ENCODE data around the gene MYORG. TPM values are rescaled to one million over a fixed set of nuclear protein-coding genes. Genes with fewer than 3 reads are reported as not detected.

The MYORG gene
- total and polyA plus RNA-seq, 2 experiments from 2014 or later = 23.4 to 32.2 TPM

DNA sequence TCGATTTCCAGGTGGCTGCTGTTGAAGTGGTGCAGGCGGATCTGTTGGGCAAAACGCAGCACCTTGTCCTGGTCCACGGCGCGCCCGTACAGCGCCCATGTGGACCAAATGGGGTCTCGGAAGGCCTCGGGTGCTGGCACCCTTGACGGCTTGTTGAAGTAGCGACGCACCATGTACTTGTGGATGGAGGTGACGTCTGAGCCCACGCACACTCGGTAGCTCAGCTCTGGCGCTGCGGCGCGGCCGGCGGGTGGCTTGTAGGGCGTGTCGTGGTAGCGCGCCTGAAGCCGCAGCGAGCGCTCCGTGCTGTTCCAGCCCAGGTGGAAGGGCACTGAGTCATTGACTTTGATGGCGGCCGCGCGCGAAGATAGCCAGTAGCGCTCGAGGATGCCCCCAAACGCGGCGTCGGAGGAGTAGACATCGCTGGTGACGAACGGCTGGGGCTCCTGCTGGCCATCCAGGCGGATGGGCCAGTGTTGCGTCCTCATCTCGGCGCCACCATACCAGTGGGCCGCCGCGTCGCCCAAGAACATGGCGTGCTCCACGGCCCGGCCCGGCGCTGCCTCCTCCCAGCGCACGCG lies 4.7 kb downstream of the MYORG start:
- WGBS (ENCODE audit: low lambda C conversion rate, missing lambda C conversion rate) = 98% methylated on average over 57 of the region's 60 CpGs
- TF ChIP-seq EZH2phosphoT487 (IDR thresholded peaks at IDR 0.05; ENCODE audit: low read depth, severe bottlenecking, unreplicated experiment) (no peak), EZH2 (IDR thresholded peaks at IDR 0.05; ENCODE audit: borderline replicate concordance) (no peak)
- TF ChIP-seq, protein P1, sequence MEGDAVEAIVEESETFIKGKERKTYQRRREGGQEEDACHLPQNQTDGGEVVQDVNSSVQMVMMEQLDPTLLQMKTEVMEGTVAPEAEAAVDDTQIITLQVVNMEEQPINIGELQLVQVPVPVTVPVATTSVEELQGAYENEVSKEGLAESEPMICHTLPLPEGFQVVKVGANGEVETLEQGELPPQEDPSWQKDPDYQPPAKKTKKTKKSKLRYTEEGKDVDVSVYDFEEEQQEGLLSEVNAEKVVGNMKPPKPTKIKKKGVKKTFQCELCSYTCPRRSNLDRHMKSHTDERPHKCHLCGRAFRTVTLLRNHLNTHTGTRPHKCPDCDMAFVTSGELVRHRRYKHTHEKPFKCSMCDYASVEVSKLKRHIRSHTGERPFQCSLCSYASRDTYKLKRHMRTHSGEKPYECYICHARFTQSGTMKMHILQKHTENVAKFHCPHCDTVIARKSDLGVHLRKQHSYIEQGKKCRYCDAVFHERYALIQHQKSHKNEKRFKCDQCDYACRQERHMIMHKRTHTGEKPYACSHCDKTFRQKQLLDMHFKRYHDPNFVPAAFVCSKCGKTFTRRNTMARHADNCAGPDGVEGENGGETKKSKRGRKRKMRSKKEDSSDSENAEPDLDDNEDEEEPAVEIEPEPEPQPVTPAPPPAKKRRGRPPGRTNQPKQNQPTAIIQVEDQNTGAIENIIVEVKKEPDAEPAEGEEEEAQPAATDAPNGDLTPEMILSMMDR (IDR thresholded peaks at IDR 0.05; ENCODE audit: poor library complexity) = no peak
- Histone ChIP-seq H3K36me3 (replicated peaks; ENCODE audit: insufficient read depth, low read depth) (no peaks in the 10 kb centered on the region), H3K4me1 (ENCODE audit: insufficient read depth) (peaks cover 4% of the 10 kb centered on the region), H3K4me3 (no peak overlapping the region), H4K20me1 (ENCODE audit: insufficient read depth, poor library complexity, severe bottlenecking) (no peaks in the 10 kb centered on the region), H3K4me2 (no peak overlapping the region), H3K9me2 (replicated peaks; ENCODE audit: insufficient read depth) (no peaks in the 10 kb centered on the region), H3K27me3 (no peaks in the 10 kb centered on the region), H3K9me3 (ENCODE audit: low read depth) (no peaks in the 10 kb centered on the region), H3K27ac (no peak overlapping the region), H2AFZ (no peak overlapping the region), H3K79me2 (peaks cover 9% of the 10 kb centered on the region)
- DNase-seq (ENCODE audit: low spot score) = no peak

DNA sequence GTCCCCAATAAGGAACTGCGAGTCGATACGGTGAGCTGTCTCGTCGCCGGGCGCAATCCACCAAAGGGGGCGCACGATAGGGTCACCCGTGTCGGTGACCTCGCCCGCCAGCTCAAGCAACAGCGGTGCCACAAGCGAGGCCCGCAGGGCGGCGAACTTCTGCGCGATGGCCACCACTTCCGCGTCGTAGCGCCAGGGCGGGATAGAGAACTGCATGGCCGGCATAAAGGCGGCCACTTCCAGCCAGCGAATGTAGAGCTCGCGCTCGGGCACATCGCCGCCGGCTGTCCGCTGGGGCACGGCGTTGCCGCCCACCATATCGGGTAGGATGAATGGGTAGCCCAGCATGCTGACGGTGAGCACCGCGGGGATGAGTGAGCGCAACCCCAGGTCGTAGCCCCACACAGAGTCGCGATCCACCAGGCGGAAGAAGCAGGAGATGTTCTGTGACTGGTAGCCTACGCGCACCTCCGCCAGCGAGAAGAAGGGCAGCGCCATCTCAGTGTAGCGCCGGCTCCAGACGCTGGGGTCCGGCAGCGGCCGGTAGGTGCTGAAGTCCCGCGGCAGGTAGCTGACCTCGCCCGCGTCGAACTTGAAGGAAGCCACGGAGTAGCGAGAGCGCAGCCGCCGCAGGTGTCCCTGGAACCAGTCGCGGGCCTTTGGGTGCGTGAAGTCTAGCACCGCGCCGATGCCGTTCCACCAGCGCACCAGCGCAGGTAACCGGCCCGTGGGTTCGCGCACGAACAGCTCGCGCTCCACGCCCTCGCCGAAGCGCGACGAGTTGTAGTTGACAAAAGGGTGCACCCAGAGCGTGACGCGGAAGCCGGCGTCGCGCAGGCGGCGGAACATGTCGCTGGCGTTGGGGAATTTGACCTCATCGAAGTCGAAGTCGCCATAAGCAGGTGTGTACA lies 5.5 kb downstream of the MYORG start:
- H3K79me2 ChIP-seq = peaks cover 10% of the 10 kb centered on the region
- no peaks in the 10 kb centered on the region for H3K9me3 ChIP-seq (ENCODE audit: low read depth)
- TF ChIP-seq, protein P1 (IDR thresholded peaks at IDR 0.05; ENCODE audit: poor library complexity) = no peak
- no peak for TF ChIP-seq EZH2phosphoT487 (IDR thresholded peaks at IDR 0.05; ENCODE audit: low read depth, severe bottlenecking, unreplicated experiment)
- no peak for TF ChIP-seq EZH2 (IDR thresholded peaks at IDR 0.05; ENCODE audit: borderline replicate concordance)
- H2AFZ ChIP-seq = no peak overlapping the region
- H3K4me2 ChIP-seq = no peak overlapping the region
- H3K4me1 ChIP-seq (ENCODE audit: insufficient read depth) = peaks cover 4% of the 10 kb centered on the region
- DNase-seq (ENCODE audit: low spot score) = no peak
- no peaks in the 10 kb centered on the region for H4K20me1 ChIP-seq (ENCODE audit: insufficient read depth, poor library complexity, severe bottlenecking)
- H3K4me3 ChIP-seq = no peak overlapping the region
- no peaks in the 10 kb centered on the region for H3K27me3 ChIP-seq
- 99% methylated on average over 82 of the region's 105 CpGs for WGBS (ENCODE audit: low lambda C conversion rate, missing lambda C conversion rate)
- no peaks in the 10 kb centered on the region for H3K9me2 ChIP-seq (replicated peaks; ENCODE audit: insufficient read depth)
- no peak overlapping the region for H3K27ac ChIP-seq
- no peaks in the 10 kb centered on the region for H3K36me3 ChIP-seq (replicated peaks; ENCODE audit: insufficient read depth, low read depth)

DNA sequence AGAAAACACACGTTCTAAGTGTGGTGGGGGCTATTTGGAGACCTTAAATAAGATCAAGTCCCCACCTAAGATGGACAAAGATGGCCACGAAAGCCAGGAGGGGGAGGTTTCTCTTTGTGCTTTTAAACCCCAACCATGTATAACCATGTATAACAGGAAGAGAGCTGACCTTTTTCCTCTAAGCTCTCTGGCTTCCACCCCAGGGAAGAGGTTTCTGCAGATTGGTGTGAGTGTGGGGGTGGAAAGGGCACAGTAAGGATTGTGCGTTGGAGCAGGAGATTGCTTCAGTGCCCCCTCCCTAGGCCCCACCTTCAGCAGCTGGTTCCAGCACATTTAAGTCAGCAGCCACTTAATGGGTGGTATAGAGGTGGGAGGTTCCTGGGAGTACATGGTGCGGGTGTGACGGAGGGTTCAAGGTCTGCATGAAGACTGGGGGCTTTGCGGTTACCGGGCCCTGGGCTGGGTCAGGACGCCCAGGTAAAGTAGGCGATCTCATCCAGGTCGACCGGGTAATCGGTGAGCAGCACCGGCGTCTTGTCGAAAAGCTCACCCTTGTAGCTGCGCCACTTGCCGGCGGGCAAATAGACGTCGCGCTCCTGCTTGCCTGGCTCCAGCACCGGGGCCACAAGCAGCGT lies 6.2 kb downstream of the MYORG start:
- H3K9me2 ChIP-seq (replicated peaks; ENCODE audit: insufficient read depth) = no peaks in the 10 kb centered on the region
- TF ChIP-seq EZH2 (IDR thresholded peaks at IDR 0.05; ENCODE audit: borderline replicate concordance) (no peak), EZH2phosphoT487 (IDR thresholded peaks at IDR 0.05; ENCODE audit: low read depth, severe bottlenecking, unreplicated experiment) (no peak)
- TF ChIP-seq, protein P1 (IDR thresholded peaks at IDR 0.05; ENCODE audit: poor library complexity) = no peak
- no peaks in the 10 kb centered on the region for H3K36me3 ChIP-seq (replicated peaks; ENCODE audit: insufficient read depth, low read depth)
- H3K4me3 ChIP-seq = no peak overlapping the region
- 98% methylated on average over 21 of the region's 23 CpGs for WGBS (ENCODE audit: low lambda C conversion rate, missing lambda C conversion rate)
- no peak for DNase-seq (ENCODE audit: low spot score)
- no peak overlapping the region for H2AFZ ChIP-seq
- no peak overlapping the region for H3K27ac ChIP-seq
- H3K4me2 ChIP-seq = no peak overlapping the region
- peaks cover 4% of the 10 kb centered on the region for H3K4me1 ChIP-seq (ENCODE audit: insufficient read depth)
- no peaks in the 10 kb centered on the region for H3K27me3 ChIP-seq
- H4K20me1 ChIP-seq (ENCODE audit: insufficient read depth, poor library complexity, severe bottlenecking) = no peaks in the 10 kb centered on the region
- H3K9me3 ChIP-seq (ENCODE audit: low read depth) = no peaks in the 10 kb centered on the region
- H3K79me2 ChIP-seq = peaks cover 11% of the 10 kb centered on the region
